HG03439 (cell line): ENCODE results near the gene SLC38A10.

ENCODE experiments used
- ATAC-seq: cut with Tn5 transposase; IDR thresholded peaks from one replicate; pipeline ENCODE4 v1.9.1; 2021; ENCODE audit warnings: mild to moderate bottlenecking, moderate library complexity; ENCODE audit not compliant: unreplicated experiment

Gene SLC38A10

DNA sequence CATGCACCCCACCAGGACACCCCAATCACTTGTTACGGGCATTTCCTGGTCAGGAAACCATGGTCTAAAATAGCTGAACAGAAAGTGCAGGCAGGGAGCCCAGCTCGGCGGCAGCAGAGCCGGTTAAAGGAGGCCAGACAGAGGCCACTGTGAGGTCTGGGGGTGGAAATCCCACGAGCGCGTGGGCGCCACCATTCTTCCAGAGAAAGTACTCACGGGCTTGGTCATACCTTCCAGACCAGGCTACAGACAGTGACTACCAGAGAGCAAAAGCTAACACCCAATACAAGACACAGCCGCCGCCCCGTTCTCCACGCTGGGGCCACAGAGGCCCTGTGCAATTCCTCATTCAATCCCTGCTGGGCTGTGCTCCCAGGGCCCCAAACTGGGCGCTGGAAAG is 84.2 kb downstream of the SLC38A10 start:
- no peak for ATAC-seq

DNA sequence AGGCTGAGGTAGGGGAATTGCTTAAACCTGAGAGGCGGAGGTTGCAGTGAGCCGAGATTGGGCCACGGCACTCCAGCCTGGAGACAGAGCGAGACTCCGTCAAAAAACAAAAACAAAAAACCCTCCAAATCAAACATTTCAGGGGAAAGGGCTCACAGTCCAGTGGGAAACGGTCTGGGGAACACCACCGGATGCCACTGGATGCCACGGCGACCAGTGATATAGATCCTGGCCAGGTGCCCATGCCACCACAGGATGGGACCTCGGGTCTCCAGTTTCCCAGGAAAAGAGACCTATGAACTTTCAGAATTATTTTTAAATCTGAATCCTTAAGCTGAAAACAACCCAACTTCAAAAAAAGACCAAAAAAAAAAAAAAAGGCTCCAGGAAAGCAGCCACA is 84.6 kb downstream of the SLC38A10 start:
- ATAC-seq, result no peak

DNA sequence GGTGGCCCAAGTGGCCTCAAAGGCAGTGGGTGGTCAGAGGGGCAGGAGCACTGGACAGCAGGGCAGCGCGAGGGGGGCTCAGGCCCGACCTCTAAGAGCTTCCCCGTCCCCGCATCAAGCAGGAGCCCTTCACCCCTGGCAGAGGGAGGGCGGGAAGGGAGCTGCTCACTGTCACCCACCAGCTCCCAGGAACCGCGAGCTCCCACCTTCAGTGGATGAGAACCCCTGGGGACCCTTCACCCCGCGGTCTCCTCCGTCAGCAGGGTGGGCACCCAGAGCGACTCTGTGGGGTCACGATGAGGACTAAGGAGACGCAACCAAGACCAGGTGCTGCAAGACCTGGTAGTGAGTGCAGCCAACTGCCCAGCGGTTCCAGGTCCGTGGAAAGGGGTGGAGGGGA is 86.0 kb downstream of the SLC38A10 start:
- ATAC-seq, result no peak

DNA sequence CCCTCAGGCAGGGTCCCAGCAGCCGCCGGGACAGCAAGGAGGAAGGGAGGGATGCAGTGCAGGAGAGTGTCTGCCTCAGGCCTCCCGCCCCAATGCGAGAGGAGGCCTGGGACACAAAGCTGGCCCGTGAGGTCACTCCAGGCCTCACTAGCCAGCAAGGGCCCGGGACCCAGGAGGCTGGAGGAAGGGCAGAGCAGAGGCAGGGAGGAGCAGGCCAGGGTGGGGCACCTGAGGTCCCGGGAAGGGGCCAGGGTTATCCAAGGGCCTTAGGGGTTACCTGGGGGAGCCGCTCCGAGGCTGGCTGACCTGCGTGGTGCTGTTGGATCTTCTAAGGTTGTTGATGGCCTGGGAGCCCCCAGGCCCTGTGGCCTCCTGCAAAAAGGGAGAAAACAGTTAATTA is 86.5 kb downstream of the SLC38A10 start:
- ATAC-seq, result no peak

DNA sequence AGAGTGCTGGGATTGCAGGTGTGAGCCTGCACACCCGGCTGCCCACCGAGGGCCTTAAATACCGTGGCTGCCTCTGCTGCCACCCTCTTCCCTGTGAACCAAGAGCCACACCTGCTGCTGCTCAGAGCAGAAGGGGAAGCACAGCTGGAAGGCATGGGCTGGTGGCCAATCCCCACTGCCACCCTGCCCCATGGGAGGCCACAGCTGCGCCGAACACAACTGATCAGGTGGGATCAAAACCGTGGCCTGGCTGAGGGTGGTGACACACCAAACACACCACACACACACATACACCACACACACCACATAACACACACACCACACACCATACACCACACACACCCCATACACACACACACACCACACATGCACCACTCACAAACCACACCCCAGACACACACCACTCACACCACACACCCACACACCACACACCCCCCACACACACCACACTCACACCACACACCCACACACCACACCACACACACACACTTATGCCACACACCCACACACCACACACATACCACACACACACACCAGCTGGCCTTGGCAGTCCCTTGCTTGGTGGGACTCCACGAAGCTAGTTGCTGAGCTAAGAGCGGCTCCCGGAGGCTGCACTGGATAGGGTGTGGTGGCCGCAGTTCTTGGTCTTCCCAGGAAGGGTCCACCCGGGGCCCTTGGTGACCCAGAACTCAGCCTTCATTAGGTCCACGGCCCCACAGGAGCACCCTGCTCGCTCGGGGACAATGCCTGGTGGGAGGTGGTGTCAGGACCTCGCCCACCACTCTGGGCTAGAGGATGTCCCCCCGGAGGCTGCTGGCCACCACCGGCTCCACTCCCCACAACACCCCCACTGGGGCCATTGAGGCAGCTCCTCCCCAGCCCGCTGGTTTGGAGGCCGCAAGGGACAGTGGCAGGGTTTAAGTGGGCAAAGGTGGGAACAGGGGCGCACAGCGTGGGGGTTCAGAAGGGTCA is 87.2 kb downstream of the SLC38A10 start:
- no peak for ATAC-seq

DNA sequence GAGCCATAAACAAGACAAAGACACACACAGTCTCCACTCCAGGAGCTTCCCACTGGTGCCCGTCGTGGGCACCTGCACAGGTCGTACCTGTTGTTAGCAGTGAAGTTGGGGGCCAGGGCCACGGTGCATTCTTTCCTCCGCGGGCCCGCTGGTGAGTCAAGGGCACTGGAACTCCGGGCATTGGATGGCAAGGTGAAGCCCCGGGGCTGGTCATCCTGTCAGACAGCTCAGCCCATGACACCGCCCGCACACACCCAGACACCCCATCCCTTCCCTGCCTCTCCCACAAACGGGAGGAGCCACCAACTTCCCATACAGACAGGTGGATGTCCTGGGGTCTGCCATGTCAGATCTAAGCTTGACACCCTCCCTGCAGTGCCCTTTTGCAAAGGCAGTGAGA is 88.5 kb downstream of the SLC38A10 start:
- ATAC-seq, result no peak

DNA sequence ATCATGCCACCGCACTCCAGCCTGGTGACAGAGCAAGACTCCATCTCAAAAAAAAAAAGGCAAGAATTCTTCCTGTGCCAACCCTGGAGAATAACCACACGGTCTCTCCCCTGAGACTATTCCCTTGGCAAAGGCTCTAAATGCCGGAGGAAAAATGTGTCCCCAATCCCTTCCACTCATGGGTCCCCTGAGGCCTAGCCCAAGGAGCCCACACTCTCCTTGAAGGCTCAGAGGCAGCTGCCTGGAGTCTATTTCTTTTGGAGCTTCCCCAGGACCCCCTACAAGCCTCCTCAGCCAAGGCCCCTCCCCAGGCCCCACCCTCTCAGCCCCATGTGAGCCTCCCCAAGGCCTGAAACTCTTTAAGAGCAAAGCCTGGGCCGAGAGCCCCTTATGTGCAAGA is 88.9 kb downstream of the SLC38A10 start:
- ATAC-seq, result no peak

DNA sequence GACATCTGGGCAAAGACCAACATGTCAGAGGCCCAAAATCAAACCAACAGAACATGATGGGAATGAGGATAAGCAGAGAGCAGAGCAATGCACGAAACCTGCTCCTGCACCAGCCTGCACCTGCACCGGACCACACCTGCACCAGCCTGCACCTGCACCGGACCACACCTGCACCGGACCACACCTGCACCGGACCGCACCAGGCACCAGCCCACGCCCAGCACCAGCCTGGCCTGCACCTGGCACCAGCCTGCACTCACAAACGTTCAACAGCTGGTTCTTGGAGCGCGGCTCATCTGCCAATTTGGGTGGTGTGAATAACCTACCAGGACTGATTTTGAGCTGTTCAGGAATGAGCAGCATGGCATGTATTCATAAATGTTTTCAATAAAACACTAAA is 90.5 kb downstream of the SLC38A10 start:
- no peak for ATAC-seq

DNA sequence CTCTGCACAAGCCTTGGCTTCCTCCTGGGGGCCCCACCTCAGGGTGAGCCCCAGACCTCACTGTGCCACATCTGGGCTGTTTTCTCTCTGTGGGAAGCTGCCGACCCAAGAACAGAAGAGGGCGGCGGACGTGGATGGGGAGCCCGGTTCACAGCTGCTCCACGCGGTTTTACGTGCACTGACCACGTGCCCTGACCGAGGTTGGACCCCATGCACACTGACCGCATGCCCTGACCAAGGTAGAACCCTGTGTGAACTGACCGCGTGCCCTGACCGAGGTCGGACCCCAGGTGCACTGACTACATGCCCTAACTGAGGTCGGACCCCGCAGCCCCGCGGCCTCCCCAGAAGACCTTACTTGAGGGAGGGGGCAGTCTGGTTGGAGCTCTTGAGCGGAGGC is 92.0 kb downstream of the SLC38A10 start:
- ATAC-seq, result no peak

DNA sequence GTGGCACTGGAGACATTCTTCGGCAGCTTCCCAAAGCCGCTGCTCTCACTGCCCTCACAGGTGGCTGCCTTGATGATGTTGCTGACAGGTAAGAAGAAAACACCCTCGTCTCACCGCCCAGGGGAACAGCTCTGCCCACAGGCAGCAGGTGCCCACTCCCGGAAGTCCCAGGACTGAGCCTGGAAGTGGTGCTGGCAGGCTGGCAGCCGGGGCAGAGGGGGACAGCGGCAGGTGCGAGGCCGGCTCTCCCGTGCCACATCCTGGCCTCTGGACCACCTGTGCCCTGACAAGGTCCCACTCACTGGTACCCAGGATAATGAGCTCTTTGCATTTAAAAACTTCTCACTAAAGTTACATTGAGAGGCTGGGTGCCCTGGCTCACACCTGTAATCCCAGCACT is 92.8 kb downstream of the SLC38A10 start:
- no peak for ATAC-seq

DNA sequence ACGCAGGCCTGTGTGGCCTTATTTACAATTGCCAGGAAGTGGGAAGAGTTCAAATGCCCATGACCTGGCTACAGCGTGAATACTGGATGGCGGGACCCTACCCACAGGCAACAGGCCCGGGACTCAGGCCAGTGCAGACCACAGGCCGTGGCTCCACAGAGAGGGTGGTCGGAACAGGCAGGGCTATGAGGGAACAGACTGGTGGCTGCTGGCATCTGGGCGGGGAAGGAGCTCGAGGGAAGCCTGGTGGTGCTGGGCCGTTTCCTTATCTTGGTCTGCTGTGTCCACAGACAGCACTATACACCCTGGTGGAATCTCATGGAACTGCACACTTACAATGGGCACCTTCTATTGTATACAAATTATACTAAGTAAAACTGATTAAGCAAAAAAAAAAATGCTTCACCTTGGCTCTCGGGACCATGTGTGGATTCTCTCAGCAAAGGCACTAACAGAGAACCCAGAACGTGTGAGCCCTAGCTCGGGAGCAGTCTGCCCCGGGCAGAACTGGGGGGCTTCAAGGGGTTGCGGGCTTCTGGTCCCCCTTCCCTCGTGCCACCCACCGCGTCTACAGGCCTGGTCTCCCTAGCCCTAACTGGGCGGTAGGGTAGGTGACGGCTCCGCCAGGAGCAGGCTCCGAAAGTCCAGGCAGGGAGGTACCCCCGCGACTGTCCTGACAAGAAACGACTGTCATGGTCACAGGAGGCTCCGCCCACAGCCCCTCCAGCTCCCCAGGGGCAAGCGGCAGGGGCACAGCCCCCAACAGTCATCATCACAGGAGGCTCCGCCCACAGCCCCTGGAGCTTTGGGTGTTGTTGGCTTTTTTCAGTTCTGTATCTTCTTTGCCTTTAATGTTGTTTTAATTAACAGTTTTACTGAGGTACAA is 94.2 kb downstream of the SLC38A10 start:
- ATAC-seq, result no peak

DNA sequence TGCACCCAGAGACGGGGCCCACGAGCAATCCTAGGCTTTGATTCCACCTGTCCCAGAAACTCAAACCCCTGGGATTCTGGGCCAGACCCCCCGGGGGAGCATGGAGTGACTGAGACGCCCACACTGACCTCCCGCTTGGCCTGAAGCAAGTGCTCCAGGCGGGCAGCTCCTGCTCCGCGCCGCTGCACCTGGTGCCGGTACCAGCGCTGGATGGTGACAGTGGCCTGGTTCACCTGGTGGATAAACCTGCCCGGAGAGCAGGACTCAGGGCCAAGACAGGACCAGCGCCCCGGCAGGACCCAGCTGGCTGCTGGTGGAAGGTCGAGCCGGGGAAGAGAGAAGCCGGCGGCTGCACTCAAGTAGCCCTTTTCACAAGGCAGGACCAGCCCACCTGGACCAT is 94.9 kb downstream of the SLC38A10 start:
- ATAC-seq, result no peak

DNA sequence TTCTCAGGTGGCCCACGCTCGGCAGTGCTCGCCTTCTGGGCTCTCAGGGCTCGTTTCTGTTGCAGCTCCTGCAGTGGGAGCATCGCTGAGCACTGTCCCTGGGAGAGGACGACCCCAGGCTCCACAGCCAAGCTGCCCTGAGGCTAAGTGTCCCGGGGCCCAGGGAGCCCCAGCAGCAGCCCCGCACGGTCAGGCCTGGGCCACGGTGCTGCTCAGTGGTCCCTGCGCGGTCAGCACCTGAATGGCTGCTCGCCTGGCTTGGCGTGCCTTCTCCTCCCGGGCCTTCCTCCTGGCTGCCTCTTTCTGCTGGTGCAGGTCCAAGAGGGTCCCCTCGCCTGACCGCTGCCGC is 95.7 kb downstream of the SLC38A10 start:
- ATAC-seq, result no peak

DNA sequence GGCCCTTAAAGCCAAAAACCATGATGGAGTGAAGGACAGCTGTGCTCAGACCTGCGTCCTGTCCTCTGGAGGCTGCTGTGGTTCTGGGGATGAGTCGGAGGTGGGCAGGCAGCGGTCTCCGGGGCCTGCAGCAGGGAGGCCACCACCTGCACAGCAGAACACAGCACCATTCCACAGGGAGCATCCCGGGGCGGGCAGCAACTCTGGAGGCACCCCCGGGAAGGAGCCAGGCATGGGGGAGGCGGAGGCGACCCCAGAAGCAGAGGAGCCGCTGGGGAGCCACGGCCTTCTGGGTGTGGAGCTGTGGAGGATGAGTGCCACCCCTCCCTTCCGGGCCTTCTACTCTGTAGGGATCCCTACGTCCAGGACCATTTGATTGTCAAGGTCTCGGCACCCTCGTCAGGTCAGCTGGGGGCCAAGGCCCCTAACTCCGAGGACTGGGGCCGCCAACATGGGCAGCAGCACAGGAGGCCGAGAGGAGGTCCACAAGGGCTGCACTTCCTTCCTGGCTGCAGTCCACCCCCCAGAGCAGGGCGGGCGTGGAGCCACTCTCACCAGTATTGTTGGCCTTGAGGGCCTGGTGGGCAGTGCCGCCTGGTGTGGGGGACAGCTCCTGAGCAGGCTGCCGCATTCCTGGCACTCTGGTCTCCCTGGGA is 96.2 kb downstream of the SLC38A10 start:
- ATAC-seq, result no peak

DNA sequence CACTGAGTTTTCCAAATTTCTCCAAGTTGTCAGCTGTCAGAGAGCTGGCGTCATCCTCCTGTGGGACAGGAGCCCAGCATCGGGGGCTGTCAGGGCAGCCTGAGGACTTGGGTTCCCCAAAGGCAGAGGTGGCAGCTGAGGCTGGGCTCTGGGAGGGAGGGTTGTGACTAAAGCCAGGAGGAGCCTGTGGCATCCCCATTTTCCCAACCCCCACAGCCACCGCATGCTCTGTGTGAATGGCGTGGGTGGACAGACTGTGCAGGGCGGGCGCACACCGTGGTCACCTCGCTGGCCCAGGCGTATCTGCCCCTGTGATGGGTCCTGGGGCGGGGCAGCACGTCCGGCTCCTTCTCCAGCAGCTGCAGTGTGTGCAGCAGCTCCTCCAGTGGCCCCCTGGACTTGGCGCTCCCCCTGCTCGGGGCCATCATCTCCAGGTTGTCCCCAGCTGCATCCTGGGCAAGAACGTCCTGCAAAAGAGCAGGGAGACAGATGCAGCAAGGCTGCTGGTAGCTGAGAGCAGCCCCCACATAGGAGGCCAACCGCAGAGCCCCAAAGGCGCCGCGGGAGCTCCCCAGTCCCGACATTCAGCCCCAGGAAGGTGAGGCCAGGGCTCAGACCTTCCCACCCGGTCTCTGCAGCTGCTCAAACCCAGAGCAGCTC is 97.1 kb downstream of the SLC38A10 start:
- no peak for ATAC-seq

DNA sequence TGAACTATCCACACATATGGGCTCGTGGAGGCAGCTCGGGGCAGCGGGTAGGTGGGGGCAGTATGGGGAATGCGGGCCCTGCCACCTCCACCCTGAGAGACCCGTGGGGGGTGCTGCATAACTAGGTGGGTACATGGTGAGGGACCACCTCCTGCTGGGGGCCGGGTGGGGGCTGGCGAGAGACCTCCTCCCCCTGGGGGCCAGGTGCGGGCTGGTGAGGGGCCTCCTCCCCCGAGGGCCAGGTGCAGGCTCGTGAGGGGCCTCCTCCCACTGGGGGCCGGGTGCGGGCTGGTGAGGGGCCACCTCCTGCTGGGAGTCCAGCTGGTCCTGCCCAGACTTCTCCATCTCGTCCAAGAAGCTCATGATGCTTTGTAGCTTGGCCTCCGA is 97.7 kb downstream of the SLC38A10 start:
- ATAC-seq, result no peak

DNA sequence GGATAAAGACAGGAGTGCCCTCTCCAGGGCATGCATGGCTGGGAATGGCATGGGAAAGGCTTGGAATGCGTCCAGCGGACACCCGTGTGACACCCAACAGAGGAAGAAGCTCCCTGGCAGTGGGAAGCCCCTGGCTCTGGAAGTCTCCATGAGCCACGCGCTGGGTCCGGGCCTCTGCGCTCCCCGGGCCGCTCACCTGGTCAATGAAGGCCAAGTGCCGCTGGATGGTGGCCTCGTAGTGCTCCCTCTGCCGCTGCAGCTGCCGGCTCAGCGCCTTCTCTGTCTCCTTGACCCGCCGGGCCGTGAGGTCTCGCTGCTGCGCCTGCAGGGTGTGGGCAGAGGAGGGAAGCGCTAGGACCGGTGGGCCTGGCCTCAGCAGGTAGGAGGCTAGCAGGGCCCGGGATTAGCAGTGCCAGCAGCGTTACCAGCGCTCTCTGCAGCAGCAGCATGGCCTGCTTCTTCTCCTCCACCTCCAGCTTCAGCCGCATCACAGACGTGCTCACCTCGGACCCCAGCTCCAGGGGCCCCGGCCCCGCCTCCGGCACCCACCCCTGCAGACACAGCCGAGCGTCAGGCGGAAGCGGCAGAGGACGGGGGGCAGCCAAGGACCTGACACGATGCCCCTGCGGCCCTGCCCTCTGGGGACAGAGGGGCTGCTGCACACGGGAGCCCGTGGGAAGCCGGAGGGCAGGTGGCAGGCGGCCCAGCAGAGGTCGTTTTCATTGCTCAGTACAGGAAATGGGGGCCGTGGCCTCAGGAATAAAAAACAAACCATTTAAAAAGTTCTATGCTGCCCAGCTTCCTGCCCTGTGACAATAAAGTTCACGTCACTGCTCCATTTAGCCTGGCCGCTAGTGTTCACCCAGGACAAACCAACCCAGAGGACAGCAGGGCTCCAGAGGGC is 98.3 kb downstream of the SLC38A10 start:
- no peak for ATAC-seq

DNA sequence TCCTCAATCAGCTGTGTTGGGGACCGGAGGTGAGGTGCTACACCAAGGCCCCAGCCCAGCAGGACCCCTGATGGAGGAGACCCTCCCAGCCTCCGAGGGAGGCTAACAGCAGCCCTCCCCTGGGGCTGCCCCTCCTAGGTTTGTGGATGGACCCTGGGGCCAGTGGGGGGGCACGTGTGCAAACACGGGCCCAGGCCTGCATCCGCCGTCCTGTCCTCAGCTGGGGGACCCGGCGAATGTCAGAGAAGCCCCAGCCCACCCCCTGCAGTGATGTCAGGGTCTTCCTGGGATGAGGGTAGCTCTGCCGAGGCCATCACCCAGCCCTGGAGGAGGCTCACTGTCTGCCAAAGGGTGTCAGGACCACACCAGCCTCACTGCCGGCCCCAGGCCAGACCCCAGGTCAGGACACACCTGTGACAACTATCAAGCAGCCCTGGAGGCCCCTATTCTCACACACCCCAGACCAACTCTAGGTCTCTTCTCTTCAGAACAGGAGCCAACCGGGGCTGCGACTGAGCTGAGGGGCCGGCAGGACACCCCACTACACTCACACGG is 99.1 kb downstream of the SLC38A10 start:
- no peak for ATAC-seq
